DMS 273 (cell line): ENCODE measurements around the gene TTLL5.
"Not testable (repeated sequence)": the region's sequence is repeated elsewhere in the genome, so short reads cannot be mapped to it uniquely, and the experiment has no call there.

Source experiments
- DNase-seq: peaks from one replicate; lab custom pipeline; 2025; ENCODE audit not compliant: unreplicated experiment; lab: John Stamatoyannopoulos, UW

The TTLL5 gene

DNA sequence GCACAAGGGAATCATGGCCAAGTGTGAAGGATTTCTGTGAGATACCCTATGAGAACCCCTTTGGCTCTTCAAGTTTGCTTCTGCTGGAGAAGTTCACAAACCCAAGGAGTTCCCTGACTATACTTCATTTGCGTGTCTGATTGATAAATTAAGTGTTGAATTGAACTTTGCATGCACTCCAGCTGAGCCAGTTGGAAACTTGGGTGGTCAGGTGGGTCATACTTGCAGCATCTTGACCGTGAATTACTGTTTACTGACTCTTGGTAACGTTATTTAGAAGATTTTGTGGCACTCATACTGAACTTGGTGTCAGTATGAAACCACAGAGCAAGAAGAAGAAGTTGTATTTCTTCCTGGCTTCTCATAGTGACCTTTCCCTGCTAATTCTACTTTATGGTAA, 243.3 kb downstream of the TTLL5 start:
- no peak for DNase-seq

DNA sequence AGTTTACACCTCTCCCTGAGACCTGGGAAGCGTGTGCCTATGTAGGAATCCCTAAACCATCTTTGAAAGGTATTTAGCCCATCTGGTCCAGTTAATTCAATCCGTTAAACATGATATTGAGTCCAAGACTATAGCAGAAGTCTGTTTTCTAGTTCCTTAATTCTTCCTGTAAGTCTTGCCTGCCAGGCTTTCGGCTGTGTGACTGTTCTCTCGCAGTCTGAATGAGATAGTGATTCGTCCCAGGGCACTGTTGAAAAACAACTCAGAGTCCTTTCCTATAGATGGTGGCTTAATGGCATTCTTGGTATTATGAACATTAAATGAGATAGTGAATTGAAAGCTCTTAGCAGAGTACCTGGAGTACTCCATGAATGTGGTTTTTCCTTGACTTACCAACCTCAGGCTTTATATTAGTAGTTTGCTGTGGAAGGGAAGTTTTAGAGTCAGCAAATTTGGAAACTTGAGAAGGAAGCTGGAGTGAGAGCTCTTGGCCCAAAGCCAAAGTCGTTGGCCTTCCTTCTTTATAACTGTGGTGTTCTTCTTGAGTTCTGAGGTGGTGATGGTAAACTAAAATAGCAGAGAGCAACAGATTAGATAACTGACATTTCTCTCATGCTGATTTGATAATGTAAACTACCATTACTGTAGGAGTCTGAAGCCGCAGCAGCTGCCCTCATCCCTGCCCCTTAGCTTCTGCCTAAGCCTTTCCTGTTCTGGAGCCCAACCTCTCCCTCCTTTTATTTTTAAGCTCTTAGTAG, 244.3 kb downstream of the TTLL5 start:
- peak; percentile 59 for DNase-seq

- no peak for DNase-seq
Observed at GRCh38 chr14:75906228-75906627, 245.2 kb downstream of the TTLL5 start.

- DNase-seq: peak; percentile 81
Observed at GRCh38 chr14:75906680-75907280, 245.7 kb downstream of the TTLL5 start.

GRCh38 chr14:75907756-75908359, 246.8 kb downstream of the TTLL5 start:
- DNase-seq: peak; percentile 53

- DNase-seq: peak; percentile 18
Observed at GRCh38 chr14:75909630-75910029, 248.6 kb downstream of the TTLL5 start.

DNA sequence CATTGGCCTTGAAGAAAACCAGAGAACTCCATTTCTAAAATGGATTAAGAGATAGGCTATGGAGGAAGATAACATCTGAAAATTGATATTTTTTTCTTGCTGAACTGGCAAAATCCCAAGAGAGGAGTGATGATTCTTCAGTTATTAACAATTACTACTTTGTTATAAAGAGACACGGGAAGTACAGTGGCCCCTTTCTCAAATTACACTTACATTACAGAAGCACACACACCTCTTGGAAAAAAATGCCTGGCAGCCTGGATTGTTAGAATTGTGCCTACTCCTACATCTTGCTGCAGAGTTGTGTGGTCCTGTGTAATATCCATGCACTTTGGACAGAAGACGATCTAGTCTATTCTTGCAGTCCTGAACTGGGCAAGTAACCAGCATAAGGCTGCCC, 249.0 kb downstream of the TTLL5 start:
- no peak for DNase-seq

- peak; percentile 45 for DNase-seq
Observed at GRCh38 chr14:75911883-75912282, 250.8 kb downstream of the TTLL5 start.

- DNase-seq: no peak
Observed at GRCh38 chr14:75913183-75913582, 252.1 kb downstream of the TTLL5 start.

GRCh38 chr14:75915045-75915444, 254.0 kb downstream of the TTLL5 start:
- peak; percentile 40 for DNase-seq

DNA sequence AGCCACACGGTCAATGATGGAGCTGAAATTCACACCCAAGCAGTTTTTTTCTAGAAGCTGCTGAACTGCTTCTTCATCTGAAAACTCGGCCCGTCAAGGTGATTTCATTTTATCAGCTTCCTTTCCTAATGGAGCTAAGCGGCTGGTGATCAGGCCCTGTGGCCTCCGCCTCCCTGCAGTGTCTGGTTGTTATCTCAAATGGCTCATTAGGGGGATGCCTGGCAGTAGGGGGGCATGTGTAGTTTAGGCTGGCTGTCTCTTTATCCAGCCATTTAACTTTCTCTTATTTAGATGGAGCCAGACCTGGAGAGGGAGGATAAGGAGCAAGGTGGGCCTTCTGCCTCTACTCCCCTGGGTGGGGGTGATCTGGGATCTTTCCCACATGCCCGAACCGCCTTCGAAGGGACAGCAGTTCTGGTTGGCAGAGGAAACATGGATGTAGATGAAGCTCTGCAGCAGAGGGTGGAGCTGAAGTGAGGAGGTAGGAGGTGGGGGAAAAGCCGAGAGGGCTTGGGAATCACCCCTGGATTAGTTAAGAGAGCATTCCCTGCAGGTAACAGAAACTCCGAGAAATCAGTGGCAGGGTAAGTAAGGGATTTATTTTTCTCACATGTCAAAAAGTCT, 256.4 kb downstream of the TTLL5 start:
- peak; percentile 78 for DNase-seq

DNA sequence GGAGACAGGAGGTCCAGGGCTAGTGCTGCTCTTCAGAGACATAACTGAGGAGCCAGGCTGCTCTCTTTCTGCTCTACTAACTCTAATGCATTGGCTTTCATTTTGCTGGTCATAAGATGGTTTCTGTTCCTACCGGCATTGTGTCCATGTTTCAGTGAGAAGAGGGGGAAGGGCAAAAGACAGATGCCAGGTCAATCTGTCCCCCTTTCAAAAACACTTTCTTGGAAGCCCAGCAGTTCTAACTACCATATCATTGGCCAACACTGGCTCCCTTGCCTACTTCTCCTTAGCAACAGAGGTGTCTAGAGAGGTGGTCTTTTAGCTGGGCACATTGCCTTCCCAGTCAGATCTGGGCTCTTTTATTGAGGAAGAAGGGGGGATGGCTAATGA, 256.9 kb downstream of the TTLL5 start:
- DNase-seq: peak; percentile 95

- DNase-seq: not testable (repeated sequence)
Observed at GRCh38 chr14:75920421-75920820, 259.4 kb downstream of the TTLL5 start.

- not testable (repeated sequence) for DNase-seq
Observed at GRCh38 chr14:75925141-75925840, 264.2 kb downstream of the TTLL5 start.

- DNase-seq: no peak
Observed at GRCh38 chr14:75926431-75927115, 265.5 kb downstream of the TTLL5 start.

- DNase-seq: no peak
Observed at GRCh38 chr14:75927564-75928087, 266.6 kb downstream of the TTLL5 start.

DNA sequence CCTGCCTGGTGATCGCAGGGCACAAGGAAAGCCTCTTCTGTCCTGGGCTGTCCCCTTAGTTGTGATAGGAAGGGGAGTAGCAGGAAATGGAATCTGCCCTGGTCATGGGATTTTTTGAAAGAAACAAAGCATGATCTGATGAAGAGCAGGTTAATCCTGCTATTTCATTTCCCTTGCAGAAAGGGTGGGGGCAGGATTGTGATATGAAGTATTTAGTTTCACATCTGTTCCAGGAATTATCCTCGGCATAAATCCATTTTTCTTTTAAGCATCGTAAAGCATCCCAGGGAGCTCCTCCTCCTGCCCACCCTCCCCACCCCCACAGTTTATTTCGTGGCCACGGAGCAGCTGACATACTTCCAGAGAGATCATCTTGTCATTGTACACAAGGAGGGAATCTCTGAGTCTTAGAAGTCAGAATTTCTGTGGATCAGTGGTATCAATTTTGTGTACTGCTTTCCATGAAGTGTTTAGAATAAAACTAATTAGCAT, 267.7 kb downstream of the TTLL5 start:
- DNase-seq: no peak

GRCh38 chr14:75933712-75934296, 272.8 kb downstream of the TTLL5 start:
- no peak for DNase-seq

DNA sequence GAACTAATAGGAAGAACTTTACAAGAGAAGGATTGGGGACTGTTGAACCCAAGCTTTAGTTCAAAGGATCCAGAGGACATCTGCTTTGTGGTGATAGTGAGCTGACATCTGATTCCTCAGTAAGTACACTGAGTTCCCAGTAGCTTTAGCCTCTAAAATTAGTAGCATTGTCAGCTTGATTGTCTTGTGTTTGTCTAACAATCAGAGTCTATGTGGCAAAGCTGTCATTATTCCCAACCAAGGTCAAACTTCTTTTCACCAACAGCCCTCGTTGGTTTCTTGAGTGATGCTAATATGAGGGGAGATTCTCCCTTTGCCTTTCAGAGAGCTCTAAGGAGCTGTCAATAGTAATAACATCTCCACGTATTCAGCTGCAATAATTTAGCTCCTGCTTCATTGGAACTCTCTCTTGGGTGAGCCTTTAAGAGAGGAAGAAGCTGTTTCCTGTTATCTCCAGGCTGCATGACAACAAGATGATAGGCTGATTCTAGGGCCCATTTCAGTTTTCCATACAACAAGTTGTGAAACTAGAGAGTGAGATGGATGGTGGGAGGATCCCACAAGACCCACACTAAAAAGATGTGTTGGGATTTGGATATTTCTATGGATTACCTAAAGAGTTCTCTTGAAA, 274.1 kb downstream of the TTLL5 start:
- no peak for DNase-seq
